Testis (tissue), 3 donors: ENCODE data around the gene SNX1. TPM values are rescaled to one million over a fixed set of nuclear protein-coding genes. Genes with fewer than 3 reads are reported as not detected.

ENCODE experiments used
- DNase-seq: peaks from one replicate; pipeline ENCODE4 v3.0.0-alpha.2; 2019
- H3K27ac ChIP-seq, 2 donors: fragments of 200-600 bp; sonication (generic); one replicate each; pipeline ENCODE4 v1.5.1; 2019
- H3K27me3 ChIP-seq: fragments of 200-600 bp; sonication (generic); one replicate; pipeline ENCODE4 v1.5.1; 2019
- H3K36me3 ChIP-seq: fragments of 200-600 bp; sonication (generic); one replicate; pipeline ENCODE4 v1.5.1; 2017; ENCODE audit warnings: low read depth; ENCODE audit errors: missing control alignments
- H3K4me1 ChIP-seq: fragments of 200-600 bp; sonication (generic); one replicate; pipeline ENCODE4 v1.5.1; 2019
- H3K4me3 ChIP-seq, 2 donors: fragments of 200-600 bp; sonication (generic); one replicate each; pipeline ENCODE4 v1.5.1; 2017 to 2019
- H3K9me3 ChIP-seq: fragments of 200-600 bp; sonication (generic); one replicate; pipeline ENCODE4 v1.5.1; 2017
- POLR2A ChIP-seq: fragments of 450-650 bp; IDR thresholded peaks from one replicate; pipeline ENCODE4 v1.6.1; 2017; ENCODE audit warnings: antibody characterized with exemption, mild to moderate bottlenecking, moderate library complexity
- WGBS, 2 donors: methylation state at CpG; one replicate each; pipeline ENCODE4 v1.1.5; 2018; 5-methylcytosine and 5-hydroxymethylcytosine counted together
- intact Hi-C: fragments of 100-400 bp; cut with DNase I; formaldehyde crosslinking; loops from one replicate; pipeline ENCODE4 v1.15.1; 2023; ENCODE audit warnings: low total_unique reads
- polyA plus RNA-seq: library from polyadenylated mRNA; stranded (reverse); fragments of 350-450 nt; fragmentation: Illumina TruSeq; extraction: RNeasy Lipid Tissue Mini Kit (QIAGEN cat#74804); gene quantifications from one replicate; pipeline ENCODE4 v1.2.3, GENCODE V29; 2014; ENCODE audit warnings: low read depth, low replicate concordance; ENCODE audit not compliant: insufficient read depth
- total RNA-seq, 2 donors: library from RNA; depleted of rRNA; stranded (reverse); fragments of >200 nt; gene quantifications; one replicate each; pipeline ENCODE4 v1.2.3, GENCODE V29; 2016
- TF ChIP-seq, protein P1 (sequence below), 3 experiments: fragments of 450-650 bp in 2 of 3; fragments of 200-600 bp in 1 of 3; sonication (generic) in 1 of 3; IDR thresholded peaks; one replicate each; pipeline ENCODE4 v1.5.1; 2016 to 2019; ENCODE audit warnings: antibody characterized with exemption in 3 of 3, mild to moderate bottlenecking in 2 of 3, moderate library complexity in 1 of 3

Gene SNX1
- total and polyA plus RNA-seq, 3 donors from 2014 or later = 79.1 to 93.1 (median 86.0) TPM

DNA sequence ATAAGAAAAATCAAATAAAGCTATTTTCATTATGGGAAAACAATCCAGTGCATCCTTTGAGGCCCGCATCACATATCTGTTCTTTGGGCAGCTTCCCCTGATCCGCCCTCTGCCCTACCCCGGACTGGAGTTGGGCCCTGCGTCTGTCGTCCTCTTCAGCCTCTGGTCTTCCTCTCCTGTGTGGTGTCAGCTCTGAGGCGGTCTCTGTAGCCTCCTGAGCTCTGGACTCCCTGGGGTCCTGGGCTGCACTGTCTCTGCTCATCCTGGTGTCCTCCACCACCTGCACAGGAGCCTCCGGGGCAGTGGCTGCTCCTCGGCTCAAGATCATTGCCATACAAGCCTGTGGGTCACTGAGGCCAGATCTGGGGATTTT is 48.4 kb downstream of the SNX1 start:
- Histone ChIP-seq H3K36me3 (no peaks in the 10 kb centered on the region), H3K4me1 (no peaks in the 10 kb centered on the region), H3K4me3 (no peak overlapping the region), H3K27me3 (no peaks in the 10 kb centered on the region), H3K9me3 (no peaks in the 10 kb centered on the region), H3K27ac (no peak overlapping the region)
- DNase-seq = peak; percentile 7
- intact Hi-C loops = no loop called here
- 80 to 84% methylated on average over 8 of the region's 8 CpGs for WGBS, 2 donors
- no peak for TF ChIP-seq POLR2A
- TF ChIP-seq, protein P1, sequence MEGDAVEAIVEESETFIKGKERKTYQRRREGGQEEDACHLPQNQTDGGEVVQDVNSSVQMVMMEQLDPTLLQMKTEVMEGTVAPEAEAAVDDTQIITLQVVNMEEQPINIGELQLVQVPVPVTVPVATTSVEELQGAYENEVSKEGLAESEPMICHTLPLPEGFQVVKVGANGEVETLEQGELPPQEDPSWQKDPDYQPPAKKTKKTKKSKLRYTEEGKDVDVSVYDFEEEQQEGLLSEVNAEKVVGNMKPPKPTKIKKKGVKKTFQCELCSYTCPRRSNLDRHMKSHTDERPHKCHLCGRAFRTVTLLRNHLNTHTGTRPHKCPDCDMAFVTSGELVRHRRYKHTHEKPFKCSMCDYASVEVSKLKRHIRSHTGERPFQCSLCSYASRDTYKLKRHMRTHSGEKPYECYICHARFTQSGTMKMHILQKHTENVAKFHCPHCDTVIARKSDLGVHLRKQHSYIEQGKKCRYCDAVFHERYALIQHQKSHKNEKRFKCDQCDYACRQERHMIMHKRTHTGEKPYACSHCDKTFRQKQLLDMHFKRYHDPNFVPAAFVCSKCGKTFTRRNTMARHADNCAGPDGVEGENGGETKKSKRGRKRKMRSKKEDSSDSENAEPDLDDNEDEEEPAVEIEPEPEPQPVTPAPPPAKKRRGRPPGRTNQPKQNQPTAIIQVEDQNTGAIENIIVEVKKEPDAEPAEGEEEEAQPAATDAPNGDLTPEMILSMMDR (IDR thresholded peaks at IDR 0.05) = no peak

DNA sequence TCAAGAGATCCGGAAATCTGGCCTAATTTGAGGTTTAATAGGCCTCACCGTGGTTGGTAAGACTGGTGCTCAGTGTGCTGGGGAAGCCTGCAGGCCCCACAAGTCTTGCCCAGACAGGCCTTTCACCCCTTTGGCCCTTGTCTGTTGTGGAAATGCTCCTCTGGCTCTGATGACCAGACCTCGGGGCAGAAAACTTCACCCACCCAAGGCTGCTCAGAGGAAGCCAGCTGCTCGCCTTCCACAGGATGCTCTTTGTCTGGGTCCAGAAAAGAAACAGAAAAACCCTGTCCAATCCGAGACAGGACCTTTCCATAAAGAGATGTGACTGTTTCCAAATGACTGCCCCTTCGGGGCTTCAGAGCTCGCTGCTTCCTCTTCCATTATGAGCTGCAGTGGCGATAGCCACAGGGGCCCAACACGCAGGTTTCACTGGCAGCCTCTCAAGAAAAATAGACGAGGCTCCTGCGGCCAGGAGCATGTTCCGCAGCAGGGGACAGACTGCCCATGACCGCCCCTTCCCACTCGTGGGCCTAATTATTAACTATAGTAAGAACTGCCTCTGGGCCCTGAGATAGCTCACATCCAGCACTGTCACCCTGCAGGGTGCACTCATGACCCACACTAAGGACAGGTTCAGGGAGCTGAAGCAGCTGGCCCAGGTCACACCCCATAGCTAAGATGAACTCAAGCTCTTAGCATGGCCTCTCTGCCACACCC is 48.9 kb downstream of the SNX1 start:
- TF ChIP-seq, protein P1 (IDR thresholded peaks at IDR 0.05) = no peak
- TF ChIP-seq POLR2A = no peak
- WGBS, 2 donors = 62 to 72% methylated on average over 11 to 14 of the region's 14 CpGs
- intact Hi-C loops = no loop called here
- no peaks in the 10 kb centered on the region for H3K4me1 ChIP-seq
- H3K27me3 ChIP-seq = no peaks in the 10 kb centered on the region
- no peaks in the 10 kb centered on the region for H3K9me3 ChIP-seq
- peak; percentile 11 for DNase-seq
- H3K27ac ChIP-seq = no peak overlapping the region
- H3K36me3 ChIP-seq = no peaks in the 10 kb centered on the region
- no peak overlapping the region for H3K4me3 ChIP-seq

DNA sequence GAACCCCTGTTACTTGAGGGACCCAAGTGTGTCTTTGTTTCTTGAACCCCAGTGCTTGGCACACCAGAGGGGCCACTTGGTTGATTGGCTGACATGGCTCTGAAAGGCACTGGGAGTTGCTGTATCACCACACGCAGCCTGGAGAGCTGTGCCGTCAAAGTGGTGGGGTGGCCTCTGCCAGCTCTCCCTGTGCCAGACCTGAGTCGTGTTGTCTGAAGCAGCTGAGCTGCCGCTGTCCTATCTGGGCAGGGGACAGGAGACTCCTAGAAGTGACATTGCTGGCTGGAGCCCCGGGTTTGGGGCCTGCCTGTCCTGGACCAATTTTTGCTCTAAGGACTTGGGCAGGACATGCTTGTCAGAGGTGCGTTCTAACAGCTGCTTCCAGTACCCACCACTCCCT is 50.3 kb downstream of the SNX1 start:
- Histone ChIP-seq H3K27me3 (no peaks in the 10 kb centered on the region), H3K9me3 (no peaks in the 10 kb centered on the region), H3K36me3 (no peaks in the 10 kb centered on the region), H3K4me1 (no peaks in the 10 kb centered on the region), H3K27ac (no peak overlapping the region), H3K4me3 (no peak overlapping the region)
- 74 to 85% methylated on average over 4 to 6 of the region's 6 CpGs for WGBS, 2 donors
- TF ChIP-seq, protein P1 (IDR thresholded peaks at IDR 0.05) = no peak
- TF ChIP-seq POLR2A = no peak
- intact Hi-C loops = no loop called here
- peak; percentile 12 for DNase-seq

DNA sequence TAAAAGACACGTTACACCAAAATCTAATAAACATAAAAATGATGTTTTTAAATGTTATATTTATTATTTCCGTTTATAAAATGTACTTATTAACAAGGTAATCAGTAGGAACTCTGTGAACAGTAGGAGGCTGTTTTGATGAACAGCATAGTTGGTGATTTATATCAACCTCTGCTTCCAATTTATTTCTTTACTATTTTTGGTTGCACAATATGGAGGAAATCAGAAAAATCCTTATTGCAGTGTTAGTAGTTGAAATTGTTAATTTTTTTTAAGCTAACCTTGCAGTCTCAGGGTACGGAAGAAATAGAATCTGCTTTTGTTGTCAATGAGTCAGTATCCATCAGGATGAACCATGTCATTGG is 50.7 kb downstream of the SNX1 start:
- WGBS, 2 donors = 83 to 93% methylated on average over 3 of the region's 3 CpGs

More for the DNA sequence above, 50.7 kb downstream of the SNX1 start:
- Histone ChIP-seq H3K27me3 (no peaks in the 10 kb centered on the region), H3K4me1 (peaks cover 2% of the 10 kb centered on the region), H3K27ac (no peak overlapping the region), H3K4me3 (no peak overlapping the region), H3K9me3 (no peaks in the 10 kb centered on the region), H3K36me3 (no peaks in the 10 kb centered on the region)
- DNase-seq = no peak
- intact Hi-C loops = no loop called here
- no peak for TF ChIP-seq POLR2A
- TF ChIP-seq, protein P1 (IDR thresholded peaks at IDR 0.05) = no peak
